ENCODE results near the gene PNPLA2. TPM values are rescaled to one million over a fixed set of nuclear protein-coding genes. Genes with fewer than 3 reads are reported as not detected.

The PNPLA2 gene
- total and polyA plus RNA-seq, 10 of the 15 experiments (the other 5 are each of a cell fraction or from before 2014, with no cell fraction given) = 0.19 to 34.0 (median 8.1) TPM

GRCh38 chr11:809287-810039 is 9.3 kb upstream of the PNPLA2 start, which contains the start of gene RPLP2 (continued):
- TF ChIP-seq SKIL (IDR thresholded peaks at IDR 0.05; ENCODE audit: low read depth, poor library complexity, severe bottlenecking) (no peak), HDGF (IDR thresholded peaks at IDR 0.05) (peak; percentile 89; the same call in 1 of the 2 replicates), MYC (IDR thresholded peaks at IDR 0.05; ENCODE audit: insufficient read depth, insufficient read length, insufficient replicate concordance, low read length, severe bottlenecking) (peak; percentile 91), POLR2AphosphoS2 (IDR thresholded peaks at IDR 0.05; ENCODE audit: low read depth, low read length) (peak; percentile 72; the same call in 1 of the 2 replicates), PAX8 (IDR thresholded peaks at IDR 0.05) (no peak), YY1 (IDR thresholded peaks at IDR 0.05; ENCODE audit: low read depth, low read length) (peak; percentile 88), LARP7 (IDR thresholded peaks at IDR 0.05) (peak; percentile 52; the same call in 1 of the 2 replicates), BHLHE40 (IDR thresholded peaks at IDR 0.05; ENCODE audit: borderline replicate concordance in 1 of 2, low read depth in 2 of 2, low read length in 1 of 2) (peak; percentile 90 to 95), ZBTB11 (CRISPR knock-in tag; IDR thresholded peaks at IDR 0.05) (no peak; the same call in 1 of the 2 replicates), SMARCA5 (IDR thresholded peaks at IDR 0.05) (0 out of 2 replicates have a peak, but pooled peaks have one; percentile 69), TCF3 (IDR thresholded peaks at IDR 0.05; ENCODE audit: borderline replicate concordance, insufficient read depth, low read depth, low read length) (peak; percentile 68; the same call in 1 of the 2 replicates), POLR2AphosphoS5 (IDR thresholded peaks at IDR 0.05; ENCODE audit: low read length) (peak; percentile 97), SIN3A (IDR thresholded peaks at IDR 0.05; ENCODE audit: low read depth, low read length) (peak; percentile 62), USF2 (IDR thresholded peaks at IDR 0.05; ENCODE audit: borderline replicate concordance, low read depth, low read length) (no peak; the same call in 1 of the 2 replicates), PBX3 (IDR thresholded peaks at IDR 0.05; ENCODE audit: insufficient replicate concordance, low read depth, low read length) (peak; percentile 42), STAT1 (conservative IDR thresholded peaks at IDR 0.05) (no peak; the same call in 1 of the 2 replicates), CREB1 (IDR thresholded peaks at IDR 0.05; ENCODE audit: low read depth) (peak; percentile 99), SP1 (IDR thresholded peaks at IDR 0.05; ENCODE audit: low read depth, low read length) (peak; percentile 80), NKRF (conservative IDR thresholded peaks at IDR 0.05) (peak; percentile 88)

All from GM12878 (cell line).